Right lobe of liver (tissue), 6 donors: ENCODE data around the gene ENTPD7. TPM values are rescaled to one million over a fixed set of nuclear protein-coding genes. Genes with fewer than 3 reads are reported as not detected.
A peak's percentile ranks its signal among the peaks of the same experiment; 100 is the strongest.

Experiments used
- ATAC-seq, 4 donors: fragments of 200-7000 bp; cut with Tn5 transposase; one replicate each; pipeline ENCODE4 v1.9.1; 2020; ENCODE audit warnings: mild to moderate bottlenecking in 4 of 4, moderate library complexity in 4 of 4
- DNase-seq, 3 donors: peaks; one replicate each; pipeline ENCODE4 v3.0.0-alpha.2; 2020
- H3K27ac ChIP-seq, 3 donors: fragments of 200-600 bp; one replicate each; pipeline ENCODE4 v1.8.0; 2022
- H3K27me3 ChIP-seq, 2 donors: fragments of 200-600 bp; one replicate each; pipeline ENCODE4 v1.8.0; 2022
- H3K36me3 ChIP-seq, 4 donors: fragments of 200-600 bp; sonication (generic) in 1 of 4; one replicate each; pipeline versions ENCODE4 v1.5.1 to v1.8.0; 2017 to 2022; ENCODE audit warnings: control low read depth in 1 of 4
- H3K4me1 ChIP-seq, 4 donors: fragments of 200-600 bp; sonication (generic) in 1 of 4; one replicate each; pipeline versions ENCODE4 v1.5.1 to v1.8.0; 2017 to 2022; ENCODE audit warnings: control low read depth in 1 of 4
- H3K4me3 ChIP-seq, 3 donors: fragments of 200-600 bp; one replicate each; pipeline ENCODE4 v1.8.0; 2022
- H3K9me3 ChIP-seq, 4 donors: fragments of 200-600 bp; sonication (generic) in 1 of 4; one replicate each; pipeline versions ENCODE4 v1.5.1 to v1.8.0; 2017 to 2022; ENCODE audit warnings: control low read depth in 1 of 4
- POLR2A ChIP-seq: fragments of 450-650 bp; IDR thresholded peaks from one replicate; pipeline ENCODE4 v1.6.1; 2017; ENCODE audit warnings: antibody characterized with exemption, mild to moderate bottlenecking
- WGBS: methylation state at CpG from one replicate; pipeline ENCODE4 v1.1.6; 2018; ENCODE audit warnings: low coverage, low lambda C conversion rate; ENCODE audit not compliant: insufficient coverage; ENCODE audit errors: missing lambda C conversion rate; 5-methylcytosine and 5-hydroxymethylcytosine counted together
- intact Hi-C, 2 donors: fragments of 100-400 bp; cut with DNase I; formaldehyde crosslinking; loops; one replicate each; pipeline versions ENCODE4 v1.11.2 to v1.14.1; 2022
- total RNA-seq, 6 experiments: library from RNA; depleted of rRNA in 2 of 6; stranded (reverse); fragments of >200 nt in 2 of 6; fragmentation: NEBNext Ultra II Directional in 3 of 6; extraction: Animal tissue kit (Norgen Biotek cat#: 25700) in 3 of 6; gene quantifications; one replicate each; pipeline versions ENCODE4 v1.1.0 to v1.2.4, GENCODE V29; 2016 to 2023
- TF ChIP-seq, protein P1 (sequence below), 4 donors: fragments of 200-600 bp in 3 of 4; fragments of 450-650 bp in 1 of 4; IDR thresholded peaks; one replicate each; pipeline versions ENCODE4 v1.5.1 to v1.8.0; 2016 to 2022; ENCODE audit warnings: antibody characterized with exemption in 4 of 4, mild to moderate bottlenecking in 2 of 4
- donor health status: DM: no; HTN: yes; CAD: no.
- donor health status: DM: no; HTN: no; CAD: no.
- donor health status: DM: no; HTN: no; CAD: no.
- donor health status: DM: no; HTN: yes; CAD: no.
- donor health status: DM: no; HTN: yes; CAD: no.

Gene ENTPD7
- total RNA-seq, 6 experiments from 2014 or later, result 7.5 to 16.5 (median 10.8) TPM

GRCh38 chr10:99671386-99671785 lies 12.1 kb downstream of the ENTPD7 start:
- WGBS, result 78% methylated on average over 2 of the region's 2 CpGs
- no peaks in the 10 kb centered on the region for H3K9me3 ChIP-seq
- intact Hi-C loops, result no loop called here

GRCh38 chr10:99672884-99673283 lies 13.6 kb downstream of the ENTPD7 start:
- 96% methylated on average over 2 of the region's 2 CpGs for WGBS
- H3K4me3 ChIP-seq, result no peak overlapping the region
- peaks cover 0 to 21% (median 8%) of the 10 kb centered on the region in 4 donors for H3K4me1 ChIP-seq
- H3K9me3 ChIP-seq, result no peaks in the 10 kb centered on the region
- intact Hi-C loops, result no loop called here
- DNase-seq (no peak), ATAC-seq (peak in 1 of 4 donors; percentile 29)
- H3K36me3 ChIP-seq, result peaks cover 0 to 13% (median 0%) of the 10 kb centered on the region in 4 donors
- H3K27me3 ChIP-seq, result no peaks in the 10 kb centered on the region
- TF ChIP-seq POLR2A, result no peak
- TF ChIP-seq, protein P1, sequence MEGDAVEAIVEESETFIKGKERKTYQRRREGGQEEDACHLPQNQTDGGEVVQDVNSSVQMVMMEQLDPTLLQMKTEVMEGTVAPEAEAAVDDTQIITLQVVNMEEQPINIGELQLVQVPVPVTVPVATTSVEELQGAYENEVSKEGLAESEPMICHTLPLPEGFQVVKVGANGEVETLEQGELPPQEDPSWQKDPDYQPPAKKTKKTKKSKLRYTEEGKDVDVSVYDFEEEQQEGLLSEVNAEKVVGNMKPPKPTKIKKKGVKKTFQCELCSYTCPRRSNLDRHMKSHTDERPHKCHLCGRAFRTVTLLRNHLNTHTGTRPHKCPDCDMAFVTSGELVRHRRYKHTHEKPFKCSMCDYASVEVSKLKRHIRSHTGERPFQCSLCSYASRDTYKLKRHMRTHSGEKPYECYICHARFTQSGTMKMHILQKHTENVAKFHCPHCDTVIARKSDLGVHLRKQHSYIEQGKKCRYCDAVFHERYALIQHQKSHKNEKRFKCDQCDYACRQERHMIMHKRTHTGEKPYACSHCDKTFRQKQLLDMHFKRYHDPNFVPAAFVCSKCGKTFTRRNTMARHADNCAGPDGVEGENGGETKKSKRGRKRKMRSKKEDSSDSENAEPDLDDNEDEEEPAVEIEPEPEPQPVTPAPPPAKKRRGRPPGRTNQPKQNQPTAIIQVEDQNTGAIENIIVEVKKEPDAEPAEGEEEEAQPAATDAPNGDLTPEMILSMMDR (IDR thresholded peaks at IDR 0.05), result no peak
- H3K27ac ChIP-seq, result peak overlapping the region in 1 of 3 donors; percentile 50

More at GRCh38 chr10:99671386-99671785, 12.1 kb downstream of the ENTPD7 start:
- DNase-seq (no peak), ATAC-seq (no peak)
- Histone ChIP-seq H3K4me3 (no peak overlapping the region), H3K27ac (no peak overlapping the region), H3K4me1 (peaks cover 0 to 21% (median 8%) of the 10 kb centered on the region in 4 donors), H3K36me3 (peaks cover 0 to 13% (median 0%) of the 10 kb centered on the region in 4 donors), H3K27me3 (no peaks in the 10 kb centered on the region)
- TF ChIP-seq, protein P1 (IDR thresholded peaks at IDR 0.05), result no peak
- no peak for TF ChIP-seq POLR2A

DNA sequence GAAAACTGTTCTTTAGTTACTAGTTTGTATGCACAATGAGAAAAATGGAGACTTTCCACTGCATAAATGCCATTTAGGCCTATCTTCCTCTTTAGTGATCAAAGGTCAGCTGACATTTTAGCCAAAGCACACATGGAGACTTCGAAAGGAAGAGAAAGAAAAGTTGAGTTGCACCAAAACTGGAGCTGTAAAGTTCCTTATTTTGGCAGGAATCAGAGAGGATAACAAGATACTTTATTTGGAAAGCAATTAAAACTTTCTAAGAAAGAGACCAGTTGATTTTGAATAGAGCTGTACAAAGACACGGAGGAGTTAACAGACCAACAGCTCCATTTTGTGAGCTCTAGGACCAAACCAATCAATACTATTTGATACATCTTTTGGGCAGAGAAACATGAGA lies 14.2 kb downstream of the ENTPD7 start:
- Histone ChIP-seq H3K4me1 (peaks cover 0 to 21% (median 8%) of the 10 kb centered on the region in 4 donors), H3K4me3 (no peak overlapping the region), H3K36me3 (peaks cover 0 to 8% (median 0%) of the 10 kb centered on the region in 4 donors), H3K9me3 (no peaks in the 10 kb centered on the region), H3K27ac (peak overlapping the region in 1 of 3 donors; percentile 50), H3K27me3 (no peaks in the 10 kb centered on the region)
- DNase-seq (no peak), ATAC-seq (peak; percentile 42 to 85 (median 66))
- intact Hi-C loops, result no loop called here
- TF ChIP-seq POLR2A, result no peak
- 33% methylated on average over 2 of the region's 2 CpGs for WGBS

- TF ChIP-seq, protein P1 (IDR thresholded peaks at IDR 0.05), result no peak
- TF ChIP-seq POLR2A, result no peak
- peaks cover 0 to 2% (median 0%) of the 10 kb centered on the region in 4 donors for H3K36me3 ChIP-seq
- DNase-seq (no peak), ATAC-seq (no peak)
- intact Hi-C loops, result no loop called here
- H3K9me3 ChIP-seq, result no peaks in the 10 kb centered on the region
- H3K4me3 ChIP-seq, result no peak overlapping the region
- H3K27me3 ChIP-seq, result no peaks in the 10 kb centered on the region
- no peak overlapping the region for H3K27ac ChIP-seq
- 73% methylated on average over 1 of the region's 1 CpG for WGBS
- peaks cover 0 to 21% (median 8%) of the 10 kb centered on the region in 4 donors for H3K4me1 ChIP-seq
Observed at GRCh38 chr10:99674762-99675161, 15.5 kb downstream of the ENTPD7 start.

GRCh38 chr10:99676426-99676825 lies 17.1 kb downstream of the ENTPD7 start:
- ATAC-seq, result peak in 2 of 4 donors; percentile 34 to 68
- no peak for TF ChIP-seq POLR2A
- TF ChIP-seq, protein P1 (IDR thresholded peaks at IDR 0.05), result no peak
- Histone ChIP-seq H3K27ac (peak overlapping the region in 1 of 3 donors; percentile 26), H3K36me3 (peaks cover 0 to 14% (median 0%) of the 10 kb centered on the region in 4 donors), H3K4me1 (peaks cover 0 to 21% (median 9%) of the 10 kb centered on the region in 4 donors), H3K27me3 (no peaks in the 10 kb centered on the region), H3K9me3 (no peaks in the 10 kb centered on the region), H3K4me3 (no peak overlapping the region)
- intact Hi-C loops, result no loop called here
- DNase-seq, result no peak
